ENCODE measurements around the gene SYNM. TPM values are rescaled to one million over a fixed set of nuclear protein-coding genes. Genes with fewer than 3 reads are reported as not detected.

Gene SYNM
- total RNA-seq, 4 donors from 2014 or later, result 26.7 to 61.2 (median 45.3) TPM

DNA sequence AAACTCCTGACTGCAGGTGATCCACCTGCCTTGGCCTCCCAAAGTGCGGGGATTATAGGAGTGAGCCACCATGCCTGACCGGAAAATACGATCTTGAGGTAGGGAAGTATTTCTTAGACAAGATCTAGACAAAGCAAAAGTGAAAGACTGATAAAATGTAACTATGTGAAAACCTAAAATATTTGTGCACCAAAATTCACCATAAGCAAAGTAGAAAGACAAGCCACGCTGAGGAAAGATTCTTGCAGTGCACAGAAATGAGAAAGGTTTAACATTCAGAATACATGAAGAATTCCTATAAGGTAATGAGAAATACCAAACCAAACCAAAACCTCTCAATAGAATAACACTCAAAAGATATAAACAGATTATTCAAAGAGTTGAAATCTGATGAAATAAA, 35.7 kb downstream of the SYNM start:
- TF ChIP-seq, protein P1, sequence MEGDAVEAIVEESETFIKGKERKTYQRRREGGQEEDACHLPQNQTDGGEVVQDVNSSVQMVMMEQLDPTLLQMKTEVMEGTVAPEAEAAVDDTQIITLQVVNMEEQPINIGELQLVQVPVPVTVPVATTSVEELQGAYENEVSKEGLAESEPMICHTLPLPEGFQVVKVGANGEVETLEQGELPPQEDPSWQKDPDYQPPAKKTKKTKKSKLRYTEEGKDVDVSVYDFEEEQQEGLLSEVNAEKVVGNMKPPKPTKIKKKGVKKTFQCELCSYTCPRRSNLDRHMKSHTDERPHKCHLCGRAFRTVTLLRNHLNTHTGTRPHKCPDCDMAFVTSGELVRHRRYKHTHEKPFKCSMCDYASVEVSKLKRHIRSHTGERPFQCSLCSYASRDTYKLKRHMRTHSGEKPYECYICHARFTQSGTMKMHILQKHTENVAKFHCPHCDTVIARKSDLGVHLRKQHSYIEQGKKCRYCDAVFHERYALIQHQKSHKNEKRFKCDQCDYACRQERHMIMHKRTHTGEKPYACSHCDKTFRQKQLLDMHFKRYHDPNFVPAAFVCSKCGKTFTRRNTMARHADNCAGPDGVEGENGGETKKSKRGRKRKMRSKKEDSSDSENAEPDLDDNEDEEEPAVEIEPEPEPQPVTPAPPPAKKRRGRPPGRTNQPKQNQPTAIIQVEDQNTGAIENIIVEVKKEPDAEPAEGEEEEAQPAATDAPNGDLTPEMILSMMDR (IDR thresholded peaks at IDR 0.05; ENCODE audit: low read depth), result no peak

DNA sequence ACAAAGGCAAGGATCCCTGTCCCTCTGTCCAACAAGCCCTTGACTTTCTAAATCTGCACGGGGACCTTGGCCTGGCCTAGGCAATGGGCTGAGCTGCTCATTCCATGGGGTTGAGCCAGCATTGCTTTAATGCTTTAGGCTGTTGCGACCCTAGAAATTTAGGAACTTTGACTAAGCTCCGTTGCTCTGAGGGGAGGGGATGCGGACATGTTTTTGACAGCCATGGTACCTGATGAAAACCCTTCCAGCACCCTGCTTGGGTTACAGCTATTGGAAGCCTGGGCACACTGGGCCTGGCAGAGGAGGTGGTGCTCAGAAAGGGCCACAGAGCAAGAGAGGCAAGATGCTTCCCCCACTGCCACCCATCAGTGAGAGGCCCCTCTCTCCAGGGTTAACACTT, 37.1 kb downstream of the SYNM start:
- TF ChIP-seq, protein P1 (IDR thresholded peaks at IDR 0.05; ENCODE audit: low read depth), result no peak

DNA sequence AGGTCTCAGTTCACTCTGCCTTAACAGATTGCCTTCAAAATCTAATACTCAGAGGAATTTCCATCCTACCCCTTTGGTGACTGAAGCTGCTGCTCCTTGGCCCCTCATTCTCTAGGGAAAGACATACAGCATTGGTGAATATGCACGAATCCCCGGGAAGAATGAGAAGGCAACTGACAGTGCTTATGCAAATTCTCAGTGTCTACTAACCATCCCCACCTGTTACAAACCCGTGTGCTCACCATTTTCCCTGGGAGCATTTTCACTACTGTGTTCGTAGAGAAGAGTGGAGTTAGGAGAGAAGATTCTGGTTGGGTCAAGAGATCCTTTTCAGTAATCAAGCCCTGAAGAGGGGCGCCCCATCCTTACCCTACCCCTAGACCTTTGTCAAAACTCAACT, 37.7 kb downstream of the SYNM start:
- TF ChIP-seq, protein P1 (IDR thresholded peaks at IDR 0.05; ENCODE audit: low read depth), result no peak

DNA sequence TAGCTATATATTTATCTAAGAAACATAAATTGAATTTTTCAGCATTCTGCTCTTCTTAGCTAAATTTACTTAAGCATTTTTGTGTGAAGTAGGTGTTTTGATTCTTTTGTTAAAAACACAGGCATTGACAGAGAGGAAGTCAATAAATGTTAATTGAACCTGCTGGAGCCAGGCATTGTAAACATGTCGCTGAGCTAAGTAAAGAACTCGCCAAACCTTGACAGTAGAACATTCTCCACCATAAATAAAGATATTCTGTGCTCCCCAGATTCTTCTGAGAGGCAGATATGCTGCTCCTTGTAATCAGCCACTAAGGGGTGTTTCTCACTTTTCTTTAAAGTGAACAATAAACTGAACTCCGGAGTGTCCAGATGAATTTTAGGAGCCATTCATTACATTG, 38.4 kb downstream of the SYNM start:
- TF ChIP-seq, protein P1 (IDR thresholded peaks at IDR 0.05; ENCODE audit: low read depth), result no peak

DNA sequence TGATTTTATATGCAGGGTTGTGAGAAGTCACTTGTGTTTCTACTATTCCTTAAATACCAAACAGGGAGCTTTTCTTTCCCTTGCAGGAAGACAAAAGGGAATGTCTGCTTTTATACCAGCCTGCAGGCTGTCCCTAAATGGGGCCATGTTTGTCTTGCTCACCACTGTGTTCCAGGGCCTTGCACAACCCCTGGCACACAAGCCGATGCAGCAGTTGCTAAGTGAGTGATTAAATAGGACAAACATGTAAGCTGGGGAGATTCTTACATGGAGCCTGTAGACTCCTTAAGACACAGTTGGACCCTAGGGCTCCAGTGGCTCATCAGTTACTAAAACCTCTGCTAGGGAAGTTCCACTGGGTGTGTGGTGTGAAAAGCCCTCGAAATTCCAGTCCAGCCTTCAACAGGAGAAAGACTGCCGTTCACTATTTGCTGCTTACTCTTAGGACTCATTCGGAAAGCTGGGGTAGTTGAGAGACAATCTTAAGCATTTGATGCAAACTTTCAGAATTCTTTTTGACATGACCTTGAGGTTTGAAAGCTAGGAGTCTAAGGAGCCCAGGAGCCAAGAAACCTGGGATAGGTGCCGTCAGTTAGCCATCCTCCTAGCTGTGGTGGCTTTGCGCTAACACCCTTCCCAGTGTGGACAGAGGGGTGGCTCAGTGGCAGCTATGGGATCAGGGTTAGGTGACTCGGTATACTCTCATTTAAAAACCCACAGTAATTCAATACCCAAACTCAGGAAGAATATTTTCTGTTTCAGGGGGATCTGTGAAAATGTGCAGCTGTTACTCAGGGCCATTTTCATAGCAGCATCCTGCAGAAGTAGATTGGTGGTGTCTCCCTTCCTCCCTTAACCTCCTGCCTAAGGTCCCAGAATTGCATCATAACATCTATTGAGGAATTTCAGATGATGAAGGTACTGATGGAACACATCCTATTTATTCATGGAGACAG, 39.1 kb downstream of the SYNM start:
- TF ChIP-seq, protein P1 (IDR thresholded peaks at IDR 0.05; ENCODE audit: low read depth), result no peak

DNA sequence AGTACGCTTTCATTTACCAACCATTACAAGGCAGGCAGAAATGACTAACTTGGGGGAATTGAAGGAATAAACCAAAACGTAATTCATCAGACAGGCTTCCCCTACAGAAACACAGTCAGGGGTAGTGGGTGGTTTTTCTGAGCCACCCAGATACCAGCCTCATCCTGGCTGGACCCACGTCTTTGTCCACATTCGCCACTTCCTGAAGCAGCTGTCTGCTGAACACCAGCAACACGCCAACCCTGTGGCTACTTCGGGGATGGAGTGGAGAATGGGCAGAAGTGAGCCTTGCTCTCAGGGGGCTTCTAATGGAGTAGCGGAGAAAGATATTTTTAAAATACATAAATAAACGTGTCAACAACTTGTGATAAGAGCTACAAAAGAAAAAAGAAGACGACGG, 40.1 kb downstream of the SYNM start:
- TF ChIP-seq, protein P1 (IDR thresholded peaks at IDR 0.05; ENCODE audit: low read depth), result no peak

DNA sequence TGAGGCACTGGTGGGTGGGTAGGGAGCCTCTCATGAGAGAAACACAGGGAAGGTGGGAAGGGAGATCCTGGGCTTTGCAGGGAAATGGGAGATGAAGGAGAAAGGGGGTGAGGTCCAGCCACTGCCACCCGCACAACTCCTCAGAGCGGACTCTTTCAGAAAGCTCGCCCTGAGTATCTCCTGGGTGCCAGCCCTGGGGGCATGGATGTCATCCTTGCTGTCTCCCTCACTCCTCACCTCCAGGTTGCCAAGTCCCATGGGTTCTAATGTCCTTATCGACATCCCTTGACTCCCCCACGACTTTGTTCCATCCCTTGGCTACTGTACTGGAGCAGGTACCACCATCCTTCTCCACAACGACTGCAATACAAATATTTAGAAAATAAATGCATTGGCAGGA, 40.9 kb downstream of the SYNM start:
- TF ChIP-seq, protein P1 (IDR thresholded peaks at IDR 0.05; ENCODE audit: low read depth), result no peak

Measured in subcutaneous adipose tissue (tissue), 4 donors.